Stimulated activated CD4-positive, alpha-beta T cell treated with anti-CD3 and anti-CD28 coated beads, Interleukin-4, amount 100 ng/mL, for 1 hour (primary cell): ENCODE results near the gene ARID1B.

ENCODE experiments used
- DNase-seq: peaks from one replicate; pipeline ENCODE4 v3.0.0-alpha.2; 2020

The ARID1B gene

GRCh38 chr6:156794546-156795354 is 17.6 kb downstream of the ARID1B start:
- no peak for DNase-seq

GRCh38 chr6:156795825-156796224 is 18.6 kb downstream of the ARID1B start:
- DNase-seq, result no peak

- DNase-seq, result no peak
Observed at GRCh38 chr6:156796627-156797026, 19.4 kb downstream of the ARID1B start.

- no peak for DNase-seq
Observed at GRCh38 chr6:156797901-156798735, 20.9 kb downstream of the ARID1B start.

GRCh38 chr6:156801712-156802111 is 24.5 kb downstream of the ARID1B start:
- no peak for DNase-seq

- no peak for DNase-seq
Observed at GRCh38 chr6:156803353-156803752, 26.2 kb downstream of the ARID1B start.

- no peak for DNase-seq
Observed at GRCh38 chr6:156804402-156804801, 27.2 kb downstream of the ARID1B start.

GRCh38 chr6:156806155-156806554 is 29.0 kb downstream of the ARID1B start:
- DNase-seq, result no peak

- DNase-seq, result no peak
Observed at GRCh38 chr6:156807028-156807427, 29.9 kb downstream of the ARID1B start.

- no peak for DNase-seq
Observed at GRCh38 chr6:156807795-156808194, 30.6 kb downstream of the ARID1B start.

- no peak for DNase-seq
Observed at GRCh38 chr6:156808287-156808686, 31.1 kb downstream of the ARID1B start.

GRCh38 chr6:156809034-156809433 is 31.9 kb downstream of the ARID1B start:
- no peak for DNase-seq

GRCh38 chr6:156809446-156810178 is 32.4 kb downstream of the ARID1B start:
- DNase-seq, result no peak

- no peak for DNase-seq
Observed at GRCh38 chr6:156814036-156814581, 36.9 kb downstream of the ARID1B start.

GRCh38 chr6:156816505-156816904 is 39.3 kb downstream of the ARID1B start:
- DNase-seq, result no peak

- DNase-seq, result no peak
Observed at GRCh38 chr6:156820089-156820798, 43.1 kb downstream of the ARID1B start.

- no peak for DNase-seq
Observed at GRCh38 chr6:156821707-156822106, 44.5 kb downstream of the ARID1B start.

GRCh38 chr6:156822747-156823206 is 45.6 kb downstream of the ARID1B start:
- DNase-seq, result no peak

- no peak for DNase-seq
Observed at GRCh38 chr6:156824142-156824541, 47.0 kb downstream of the ARID1B start.

GRCh38 chr6:156825475-156825874 is 48.3 kb downstream of the ARID1B start:
- DNase-seq, result no peak

- no peak for DNase-seq
Observed at GRCh38 chr6:156826290-156826955, 49.2 kb downstream of the ARID1B start.

GRCh38 chr6:156827382-156827781 is 50.2 kb downstream of the ARID1B start:
- no peak for DNase-seq
